ENCODE measurements around the gene CNBP. TPM values are rescaled to one million over a fixed set of nuclear protein-coding genes. Genes with fewer than 3 reads are reported as not detected.

Gene CNBP
- total RNA-seq, 2 donors from 2014 or later: 339 to 523 TPM

- H3K27ac ChIP-seq: peak overlapping the region; percentile 92 to 94
- DNase-seq (ENCODE audit: low spot score): peak; percentile 62
- WGBS: 23% methylated on average over 13 of the region's 13 CpGs
- H3K9me3 ChIP-seq: no peaks in the 10 kb centered on the region
- no peaks in the 10 kb centered on the region for H3K27me3 ChIP-seq (replicated peaks; ENCODE audit: insufficient read depth)
- intact Hi-C loops (cut with DNase I): no loop called here
- peak overlapping the region; percentile 77 to 97 for H3K4me3 ChIP-seq
- TF ChIP-seq CTCF (IDR thresholded peaks at IDR 0.05): no peak
- no peak for TF ChIP-seq POLR2A (IDR thresholded peaks at IDR 0.05)
- no peak for TF ChIP-seq POLR2AphosphoS5 (IDR thresholded peaks at IDR 0.05)
- no peaks in the 10 kb centered on the region for H3K36me3 ChIP-seq
- peaks cover 11% of the 10 kb centered on the region for H3K4me1 ChIP-seq (replicated peaks)
Observed at GRCh38 chr3:129119365-129120100, 64.2 kb downstream of the CNBP start.

DNA sequence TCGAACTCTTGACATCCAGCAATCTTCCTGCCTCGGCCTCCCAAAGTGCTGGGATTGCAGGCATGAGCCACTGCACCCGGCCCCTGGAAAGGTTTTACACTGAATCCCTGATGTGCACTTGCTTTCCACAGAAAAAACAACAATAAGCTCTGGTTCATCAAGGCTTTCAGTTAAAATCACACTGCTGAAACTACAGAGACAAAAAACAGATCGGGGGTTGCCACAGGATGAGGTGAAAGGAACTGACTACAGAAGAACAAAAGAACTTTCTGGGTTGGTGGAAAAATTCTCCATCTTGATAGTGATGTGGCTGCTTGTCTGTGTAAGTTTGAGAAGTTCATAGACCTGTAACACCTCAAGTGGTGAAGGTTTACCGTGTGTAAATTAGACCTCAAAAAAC lies 65.0 kb downstream of the CNBP start:
- TF ChIP-seq POLR2AphosphoS5 (IDR thresholded peaks at IDR 0.05): no peak
- no peak for TF ChIP-seq CTCF (IDR thresholded peaks at IDR 0.05)
- no peak for TF ChIP-seq POLR2A (IDR thresholded peaks at IDR 0.05)
- Histone ChIP-seq H3K36me3 (no peaks in the 10 kb centered on the region), H3K9me3 (no peaks in the 10 kb centered on the region), H3K27me3 (replicated peaks; ENCODE audit: insufficient read depth) (no peaks in the 10 kb centered on the region), H3K4me1 (replicated peaks) (peaks cover 11% of the 10 kb centered on the region), H3K4me3 (no peak overlapping the region), H3K27ac (peak overlapping the region; percentile 92 to 94)
- intact Hi-C loops (cut with DNase I): no loop called here
- DNase-seq (ENCODE audit: low spot score): no peak
- 75% methylated on average over 5 of the region's 5 CpGs for WGBS

Small RNAs within 50 kb of the gene (small RNA-seq; reads per million reads assigned to genes)
- 0 reads per million in 2 donors for gene RPS27P12

Other genes starting within 250 kb of the CNBP start
- gene CFAP92, start 189.8 kb downstream of the CNBP start, total RNA-seq: 1 to 10 TPM; 1.7 to 4.3 TPM
- 1 to 10 TPM; 1.8 to 4.0 TPM for gene EFCC1, start 182.6 kb downstream of the CNBP start, total RNA-seq
- not detected for gene GP9, start 123.1 kb downstream of the CNBP start, total RNA-seq
- gene RAB43, start 62.1 kb downstream of the CNBP start, total RNA-seq: 10 to 100 TPM; 35.9 to 52.3 TPM
- gene ISY1, start 22.8 kb downstream of the CNBP start, total RNA-seq: 10 to 100 TPM; 22.3 to 29.1 TPM
- gene COPG1, start 65.7 kb upstream of the CNBP start, total RNA-seq: 100 to 1,000 TPM; 143 to 220 TPM
- gene HMCES, start 95.0 kb upstream of the CNBP start, total RNA-seq: 10 to 100 TPM; 29.1 to 34.9 TPM
- gene EFCAB12, start 244.7 kb upstream of the CNBP start, total RNA-seq: 10 to 100 TPM in 1 of 2 donors, 1 to 10 TPM in 1; 6.2 to 13.7 TPM

Data from prostate gland (tissue), 2 donors.